ENCODE measurements around the gene ANAPC13.

DNA sequence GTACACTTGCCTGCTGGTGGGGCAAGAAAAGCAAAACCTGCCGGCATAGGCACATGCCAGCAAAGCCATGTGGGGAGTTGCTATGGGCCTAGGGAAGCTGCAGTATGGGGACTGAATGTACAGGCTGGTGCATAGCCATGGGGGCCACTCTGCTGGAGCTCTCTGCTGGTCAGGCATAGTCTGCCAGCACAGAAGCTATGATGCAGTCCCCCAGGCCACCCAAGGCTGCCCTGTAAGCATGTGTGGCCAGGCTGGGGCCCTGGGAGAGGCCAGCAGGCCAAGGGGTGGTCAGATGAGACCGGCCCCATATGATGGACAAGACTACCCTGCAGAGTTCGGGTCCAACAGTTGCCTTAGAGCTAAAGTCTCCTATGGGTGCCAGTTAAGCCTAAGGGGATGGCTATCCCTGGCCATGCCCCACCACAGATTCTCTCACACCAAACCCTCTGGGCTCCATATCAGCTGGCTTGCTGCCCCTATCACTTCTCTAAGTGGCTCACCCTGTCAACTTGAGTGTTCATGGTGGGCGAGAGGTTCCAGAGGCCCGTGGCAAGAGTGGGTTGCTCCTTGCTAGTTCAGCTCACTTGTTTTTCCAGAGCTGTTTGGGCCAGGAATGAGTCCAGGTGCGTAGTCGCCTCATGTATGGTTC lies 41.9 kb upstream of the ANAPC13 start:
- TF ChIP-seq CTCF (IDR thresholded peaks at IDR 0.05; ENCODE audit: poor library complexity, severe bottlenecking), result no peak
- no peak for TF ChIP-seq TAF1 (IDR thresholded peaks at IDR 0.05; ENCODE audit: low read depth)
- no peak for TF ChIP-seq EZH2 (IDR thresholded peaks at IDR 0.05; ENCODE audit: borderline replicate concordance, insufficient read depth, low read length, poor library complexity, severe bottlenecking)
- TF ChIP-seq SMC3 (conservative IDR thresholded peaks at IDR 0.05; ENCODE audit: poor library complexity), result no peak
- TF ChIP-seq REST (IDR thresholded peaks at IDR 0.05; ENCODE audit: borderline replicate concordance), result no peak
- no peak for TF ChIP-seq POLR2AphosphoS5 (IDR thresholded peaks at IDR 0.05)

Measured in neural cell (in vitro differentiated cells).